HepG2 (cell line): ENCODE data around the gene ZNF793. TPM values are rescaled to one million over a fixed set of nuclear protein-coding genes. Genes with fewer than 3 reads are reported as not detected.

Source experiments
- AKAP8 ChIP-seq: sonication (generic); formaldehyde crosslinking; IDR thresholded peaks from 2 replicates; pipeline ENCODE4 v1.5.1; 2020; ENCODE audit warnings: mild to moderate bottlenecking, missing genetic modification reagents
- ETS1 ChIP-seq: sonication (generic); formaldehyde crosslinking; IDR thresholded peaks from 2 replicates; pipeline ENCODE4 v1.4.0; 2020; ENCODE audit warnings: missing genetic modification reagents
- FOXK1 ChIP-seq: sonication (generic); formaldehyde crosslinking; IDR thresholded peaks from 2 replicates; pipeline ENCODE4 v1.4.0; 2020; ENCODE audit warnings: low read depth, missing genetic modification reagents, borderline replicate concordance
- FOXO1 ChIP-seq: sonication (generic); formaldehyde crosslinking; IDR thresholded peaks from 2 replicates; pipeline ENCODE4 v1.4.0; 2020; ENCODE audit warnings: missing genetic modification reagents
- FUBP1 ChIP-seq: sonication (generic); formaldehyde crosslinking; IDR thresholded peaks from 2 replicates; pipeline ENCODE4 v1.5.1; 2020; ENCODE audit warnings: missing genetic modification reagents, mild to moderate bottlenecking, borderline replicate concordance
- KDM5A ChIP-seq: fragments of 200-600 bp; sonication (generic); IDR thresholded peaks from 2 replicates; pipeline ENCODE4 v1.7.0; 2018; ENCODE audit warnings: antibody characterized with exemption, mild to moderate bottlenecking, low read length, borderline replicate concordance
- KDM6A ChIP-seq: IDR thresholded peaks from 2 replicates; pipeline ENCODE4 v1.6.1; 2016; ENCODE audit warnings: low read depth
- KLF16 ChIP-seq, 2 experiments: sonication (generic) in 1 of 2; formaldehyde crosslinking in 1 of 2; IDR thresholded peaks; 2 replicates each; pipeline versions ENCODE4 v1.6.1 to v1.8.0; 2016 to 2023; ENCODE audit warnings: missing genetic modification reagents in 2 of 2, missing compliant biosample characterization in 1 of 2
- NFYB ChIP-seq: sonication (generic); formaldehyde crosslinking; IDR thresholded peaks from 2 replicates; pipeline ENCODE4 v1.4.0; 2020; ENCODE audit warnings: missing genetic modification reagents
- PCBP1 ChIP-seq: fragments of 200-400 bp; formaldehyde crosslinking; IDR thresholded peaks from 2 replicates; pipeline ENCODE4 v1.6.1; 2017; ENCODE audit warnings: mild to moderate bottlenecking, low read depth, low read length, borderline replicate concordance
- PHF5A ChIP-seq: IDR thresholded peaks from one replicate; pipeline ENCODE4 v1.6.1; 2018; ENCODE audit warnings: low read depth, missing genetic modification reagents; ENCODE audit not compliant: unreplicated experiment
- RBM22 ChIP-seq: fragments of 200-400 bp; formaldehyde crosslinking; optimal IDR thresholded peaks from 2 replicates; pipeline ENCODE3; 2017; ENCODE audit warnings: mild to moderate bottlenecking, low read length, moderate library complexity
- THAP8 ChIP-seq: sonication (generic); formaldehyde crosslinking; IDR thresholded peaks from 2 replicates; pipeline ENCODE4 v1.5.1; 2020; ENCODE audit warnings: missing genetic modification reagents, mild to moderate bottlenecking, borderline replicate concordance
- ZFP1 ChIP-seq: IDR thresholded peaks from 2 replicates; pipeline ENCODE4 v1.6.1; 2016
- ZNF225 ChIP-seq: sonication (generic); formaldehyde crosslinking; IDR thresholded peaks from 2 replicates; pipeline ENCODE4 v1.4.0; 2020; ENCODE audit warnings: mild to moderate bottlenecking, missing genetic modification reagents
- ZNF335 ChIP-seq: sonication (generic); formaldehyde crosslinking; IDR thresholded peaks from 2 replicates; pipeline ENCODE4 v1.4.0; 2020; ENCODE audit warnings: missing genetic modification reagents
- ZNF710 ChIP-seq: sonication (generic); formaldehyde crosslinking; IDR thresholded peaks from 2 replicates; pipeline ENCODE4 v1.5.0; 2020; ENCODE audit warnings: mild to moderate bottlenecking, missing genetic modification reagents, borderline replicate concordance
- ZNF879 ChIP-seq: sonication (generic); formaldehyde crosslinking; IDR thresholded peaks from 2 replicates; pipeline ENCODE4 v1.8.1; 2023; ENCODE audit warnings: missing genetic modification reagents
- polyA plus RNA-seq, 8 experiments: library from polyadenylated mRNA; depleted of rRNA in 3 of 8; stranded (reverse) in 7 of 8; unstranded in 1 of 8; fragments of >200 nt; fragmentation: Illumina TruSeq in 4 of 8; extraction: Trizol in 4 of 8; gene quantifications; 2 replicates each; pipeline versions ENCODE4 v1.2.1 to v1.2.3, GENCODE V29; 2011 to 2016; ENCODE audit warnings: low read depth in 4 of 8, missing spikeins in 1 of 8, mixed read lengths in 1 of 8; ENCODE audit not compliant: insufficient read depth in 1 of 8
- total RNA-seq, 5 experiments: library from RNA; depleted of rRNA; stranded (reverse); fragments of >200 nt; fragmentation: Illumina TruSeq; extraction: Trizol; gene quantifications; 2 replicates each; pipeline ENCODE4 v1.2.3, GENCODE V29; 2016; ENCODE audit warnings: low read depth in 1 of 5

ZNF793 gene
- total and polyA plus RNA-seq, 2 of the 13 experiments (the other 11 are each of a cell fraction or from before 2014, with no cell fraction given), result 0.13 to 0.35 TPM

- peak; percentile 80; the same call in 1 of the 2 replicates for TF ChIP-seq FUBP1
- no peak for TF ChIP-seq KDM6A (CRISPR knock-in tag)
- TF ChIP-seq PCBP1, result peak; percentile 80; the same call in 1 of the 2 replicates
- no peak for TF ChIP-seq FOXO1 (CRISPR knock-in tag)
- TF ChIP-seq AKAP8 (CRISPR knock-in tag), result no peak
- TF ChIP-seq ZNF225 (CRISPR knock-in tag), result no peak; the same call in 1 of the 2 replicates
- TF ChIP-seq PHF5A (CRISPR knock-in tag), result no peak
- TF ChIP-seq ZNF710 (CRISPR knock-in tag), result peak; percentile 56; the same call in 1 of the 2 replicates
- TF ChIP-seq ZFP1 (CRISPR knock-in tag), result 0 out of 2 replicates have a peak, but pooled peaks have one; percentile 64
- TF ChIP-seq FOXK1 (CRISPR knock-in tag), result peak; percentile 76; the same call in 1 of the 2 replicates
- TF ChIP-seq THAP8 (CRISPR knock-in tag), result no peak
- TF ChIP-seq RBM22, result no peak
- TF ChIP-seq KDM5A, result peak; percentile 73; the same call in 1 of the 2 replicates
- no peak for TF ChIP-seq NFYB (CRISPR knock-in tag)
- TF ChIP-seq ZNF335, result peak; percentile 79; the same call in 1 of the 2 replicates
- 0 out of 2 replicates have a peak, but pooled peaks have one; percentile 60 for TF ChIP-seq ZNF879 (CRISPR knock-in tag)
- TF ChIP-seq KLF16 (CRISPR knock-in tag; IDR thresholded peaks at IDR 0.05), result peak in 1 of 2 experiments; percentile 78; a peak in 2 of 4 replicates
- TF ChIP-seq ETS1, result no peak
- TF ChIP-seq, all 625 proteins: peak for 210
These were observed 37.6 kb upstream of the ZNF793 start, which contains the start of gene ZNF570 (continued) for GRCh38 chr19:37468961-37469777.
